Gastroesophageal sphincter (tissue), 4 donors: ENCODE measurements around the gene EWSR1. TPM values are rescaled to one million over a fixed set of nuclear protein-coding genes. Genes with fewer than 3 reads are reported as not detected.

Experiments used
- ATAC-seq: fragments of 150-250 bp; one replicate; pipeline ENCODE4 v1.9.1; 2016; ENCODE audit warnings: mild to moderate bottlenecking, moderate library complexity
- H3K27ac ChIP-seq, 4 donors: fragments of 200-600 bp; sonication (generic) in 3 of 4; 1 replicate in 3 of 4; 2 replicates in 1 of 4; pipeline ENCODE4 v1.5.1; 2016 to 2019
- H3K27me3 ChIP-seq: fragments of 200-600 bp; sonication (generic); one replicate; pipeline ENCODE4 v1.5.1; 2019
- H3K36me3 ChIP-seq, 2 donors: fragments of 200-600 bp; sonication (generic); one replicate each; pipeline ENCODE4 v1.5.1; 2019; ENCODE audit warnings: control low read depth in 1 of 2
- H3K4me1 ChIP-seq, 3 donors: fragments of 200-600 bp; sonication (generic); 1 replicate in 2 of 3; 2 replicates in 1 of 3; pipeline ENCODE4 v1.5.1; 2016 to 2019; ENCODE audit warnings: control low read depth in 2 of 3
- H3K4me3 ChIP-seq, 2 donors: fragments of 200-600 bp; sonication (generic); one replicate each; pipeline ENCODE4 v1.5.1; 2019; ENCODE audit warnings: mild to moderate bottlenecking in 1 of 2, moderate library complexity in 1 of 2
- H3K9me3 ChIP-seq, 3 donors: fragments of 200-600 bp; sonication (generic); one replicate each; pipeline ENCODE4 v1.5.1; 2017 to 2019; ENCODE audit warnings: control low read depth in 2 of 3
- CTCF ChIP-seq, 4 experiments: fragments of 200-600 bp in 2 of 4; fragments of 450-650 bp in 2 of 4; sonication (generic) in 1 of 4; IDR thresholded peaks; one replicate each; pipeline ENCODE4 v1.5.1; 2017 to 2019; ENCODE audit warnings: antibody characterized with exemption in 4 of 4, mild to moderate bottlenecking in 2 of 4, moderate library complexity in 2 of 4
- EP300 ChIP-seq: sonication (generic); formaldehyde crosslinking; IDR thresholded peaks from one replicate; pipeline ENCODE4 v1.6.1; 2017; ENCODE audit warnings: antibody characterized with exemption, mild to moderate bottlenecking
- POLR2A ChIP-seq, 2 donors: fragments of 450-650 bp; IDR thresholded peaks; one replicate each; pipeline ENCODE4 v1.6.1; 2017; ENCODE audit warnings: antibody characterized with exemption in 2 of 2, mild to moderate bottlenecking in 2 of 2, moderate library complexity in 1 of 2
- POLR2AphosphoS5 ChIP-seq: sonication (generic); formaldehyde crosslinking; IDR thresholded peaks from one replicate; pipeline ENCODE4 v1.6.1; 2017; ENCODE audit warnings: antibody characterized with exemption
- whole genome bisulfite sequencing, 2 donors: methylation state at CpG; one replicate each; pipeline ENCODE4 v1.1.5; 2018; ENCODE audit warnings: low coverage in 1 of 2; 5-methylcytosine and 5-hydroxymethylcytosine counted together
- total RNA-seq, 4 donors: library from RNA; depleted of rRNA; stranded (reverse); fragments of >200 nt; gene quantifications; one replicate each; pipeline ENCODE4 v1.1.0, GENCODE V29; 2016

EWSR1 gene
- total RNA-seq, 4 donors from 2014 or later, result 169 to 209 (median 204) TPM

GRCh38 chr22:29253561-29254285 lies 14.3 kb upstream of the EWSR1 start:
- WGBS, 2 donors, result 68 to 73% methylated on average over 7 to 9 of the region's 14 CpGs
- H3K27ac ChIP-seq, result no peak overlapping the region
- peaks cover 0 to 3% of the 10 kb centered on the region in 2 donors for H3K36me3 ChIP-seq
- no peaks in the 10 kb centered on the region for H3K9me3 ChIP-seq
- TF ChIP-seq POLR2A (IDR thresholded peaks at IDR 0.05), result no peak
- no peak for TF ChIP-seq EP300
- TF ChIP-seq CTCF (IDR thresholded peaks at IDR 0.05), result no peak
- TF ChIP-seq POLR2AphosphoS5, result no peak
- H3K4me3 ChIP-seq, result no peak overlapping the region
- no peaks in the 10 kb centered on the region for H3K27me3 ChIP-seq
- H3K4me1 ChIP-seq, result no peaks in the 10 kb centered on the region
- ATAC-seq, result no peak

DNA sequence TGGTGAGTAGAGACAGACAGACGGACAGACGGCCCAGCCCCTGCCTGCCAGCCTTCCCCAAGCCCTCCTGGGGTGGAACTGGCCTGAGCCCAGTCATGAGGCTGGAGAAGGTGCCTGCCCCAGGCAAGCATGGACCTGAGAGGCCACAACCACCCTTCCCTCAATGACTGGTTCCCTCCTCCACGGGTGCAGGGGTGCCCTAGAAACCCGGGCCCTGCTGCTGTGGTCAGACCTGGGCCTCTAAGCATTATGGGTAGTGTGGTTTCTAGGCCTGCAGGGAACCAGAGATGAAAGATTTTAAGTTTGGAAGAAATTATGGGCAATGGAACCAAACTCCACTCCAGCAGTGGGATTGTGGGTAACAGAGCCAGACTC lies 13.8 kb upstream of the EWSR1 start:
- Histone ChIP-seq H3K27ac (no peak overlapping the region), H3K27me3 (no peaks in the 10 kb centered on the region), H3K4me1 (no peaks in the 10 kb centered on the region), H3K36me3 (peaks cover 0 to 9% of the 10 kb centered on the region in 2 donors), H3K4me3 (no peak overlapping the region), H3K9me3 (no peaks in the 10 kb centered on the region)
- WGBS, 2 donors, result 20% methylated on average over 3 of the region's 4 CpGs; no CpG with 5 or more reads in 1 of the 2 donors
- no peak for ATAC-seq
- TF ChIP-seq POLR2A (IDR thresholded peaks at IDR 0.05) (no peak), CTCF (IDR thresholded peaks at IDR 0.05) (no peak), EP300 (no peak), POLR2AphosphoS5 (no peak)

DNA sequence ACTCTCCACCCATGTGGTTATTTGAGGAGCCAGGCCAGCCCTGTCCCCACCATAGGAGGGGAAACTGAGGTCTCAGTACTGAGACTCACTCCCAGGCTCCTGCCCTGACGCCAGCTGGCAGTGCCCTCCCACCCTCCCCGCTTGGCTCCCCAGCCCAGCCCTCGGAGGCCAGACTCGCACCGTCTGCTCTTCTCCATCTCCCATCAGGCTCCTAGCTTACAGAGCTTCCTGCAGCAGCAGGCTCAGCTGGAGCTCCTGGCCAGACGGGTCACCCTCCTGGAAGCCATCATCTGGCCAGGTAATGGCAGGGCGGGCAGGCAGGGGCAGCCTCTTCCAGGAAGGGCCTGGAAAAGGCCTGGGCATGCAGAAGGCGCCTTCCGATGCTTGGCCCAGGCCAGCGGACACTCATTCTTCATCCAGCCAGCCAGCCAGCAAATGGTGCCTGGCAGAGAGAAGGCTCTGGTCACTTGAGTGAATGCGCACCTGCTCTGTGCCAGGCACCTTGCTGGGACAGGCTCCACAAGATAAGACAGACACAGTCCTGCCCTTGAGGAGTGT lies 12.9 kb upstream of the EWSR1 start:
- no peak overlapping the region for H3K4me3 ChIP-seq
- no peaks in the 10 kb centered on the region for H3K4me1 ChIP-seq
- no peaks in the 10 kb centered on the region for H3K27me3 ChIP-seq
- H3K9me3 ChIP-seq, result no peaks in the 10 kb centered on the region
- no peak for ATAC-seq
- peaks cover 0 to 18% of the 10 kb centered on the region in 2 donors for H3K36me3 ChIP-seq
- TF ChIP-seq CTCF (IDR thresholded peaks at IDR 0.05), result no peak
- TF ChIP-seq POLR2AphosphoS5, result no peak
- no peak for TF ChIP-seq POLR2A (IDR thresholded peaks at IDR 0.05)
- TF ChIP-seq EP300, result no peak
- no peak overlapping the region for H3K27ac ChIP-seq
- WGBS, 2 donors, result no CpG with 5 or more reads among the region's 11 CpGs

DNA sequence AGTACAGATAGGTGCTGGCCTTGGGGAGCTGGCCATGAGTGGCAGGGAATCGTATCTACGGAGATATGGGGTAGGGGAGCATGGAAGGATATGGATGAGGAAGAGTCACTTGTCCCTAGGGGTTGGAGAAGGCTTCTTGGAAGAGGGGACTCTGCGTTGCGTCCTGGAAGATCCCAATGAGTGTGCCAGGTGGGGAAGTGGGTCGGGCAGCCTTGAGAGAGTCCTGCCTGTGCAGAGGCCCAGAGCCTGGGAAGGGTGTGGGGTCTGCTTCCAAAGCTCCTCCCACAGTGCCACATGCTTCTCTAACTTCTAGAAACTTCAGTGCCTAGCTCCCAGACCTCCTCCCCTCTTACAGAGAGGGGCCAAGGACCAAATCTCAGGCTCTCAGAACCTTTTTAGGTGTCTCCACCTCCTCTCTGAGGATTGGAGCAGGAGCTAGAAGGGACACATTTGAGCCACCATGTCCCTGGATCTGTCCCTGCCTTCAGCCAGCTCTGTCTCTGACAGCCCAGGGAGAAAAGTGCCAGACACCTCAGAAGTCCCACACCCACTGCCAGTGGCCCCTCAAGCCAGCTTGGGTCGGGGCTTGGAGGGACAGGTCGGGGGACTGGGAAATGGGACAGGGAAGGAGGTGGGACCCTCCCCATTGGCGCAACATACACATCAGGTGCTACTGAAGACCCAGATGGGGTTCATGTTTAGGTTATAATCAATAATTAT lies 11.3 kb upstream of the EWSR1 start:
- H3K9me3 ChIP-seq, result no peaks in the 10 kb centered on the region
- no peaks in the 10 kb centered on the region for H3K4me1 ChIP-seq
- peaks cover 0 to 28% of the 10 kb centered on the region in 2 donors for H3K36me3 ChIP-seq
- TF ChIP-seq CTCF (IDR thresholded peaks at IDR 0.05), result no peak
- TF ChIP-seq POLR2AphosphoS5, result no peak
- TF ChIP-seq POLR2A (IDR thresholded peaks at IDR 0.05), result no peak
- no peak for TF ChIP-seq EP300
- H3K27me3 ChIP-seq, result no peaks in the 10 kb centered on the region
- H3K4me3 ChIP-seq, result no peak overlapping the region
- H3K27ac ChIP-seq, result no peak overlapping the region
- WGBS, 2 donors, result 86 to 100% methylated on average over 1 to 7 of the region's 8 CpGs
- no peak for ATAC-seq
